Measurements from ENCODE around the gene DPP7.
A peak's percentile ranks its signal among the peaks of the same experiment; 100 is the strongest.

The DPP7 gene

GRCh38 chr9:137147091-137147792, 32.7 kb upstream of the DPP7 start:
- TF ChIP-seq SIN3A (IDR thresholded peaks at IDR 0.05; ENCODE audit: borderline replicate concordance, insufficient read depth, low read length) = no peak
- TF ChIP-seq FOXP2 (optimal IDR thresholded peaks at IDR 0.05; ENCODE audit: borderline replicate concordance, extremely low read depth, extremely low read length, insufficient read depth) = no peak
- TF ChIP-seq POLR2AphosphoS5 (IDR thresholded peaks at IDR 0.05; ENCODE audit: low read depth, low read length) = no peak
- TF ChIP-seq REST (IDR thresholded peaks at IDR 0.05; ENCODE audit: insufficient read depth in 1 of 2, low read depth in 2 of 2, low read length in 2 of 2) = no peak

- TF ChIP-seq TAF1 (IDR thresholded peaks at IDR 0.05; ENCODE audit: borderline replicate concordance, insufficient read depth, low read length) = no peak
- TF ChIP-seq SIN3A (IDR thresholded peaks at IDR 0.05; ENCODE audit: borderline replicate concordance, insufficient read depth, low read length) = no peak
- TF ChIP-seq REST (IDR thresholded peaks at IDR 0.05; ENCODE audit: insufficient read depth in 1 of 2, low read depth in 2 of 2, low read length in 2 of 2) = peak; percentile 53 to 85; a peak in 3 of 4 replicates
- no peak for TF ChIP-seq FOXP2 (optimal IDR thresholded peaks at IDR 0.05; ENCODE audit: borderline replicate concordance, extremely low read depth, extremely low read length, insufficient read depth)
- no peak for TF ChIP-seq POLR2AphosphoS5 (IDR thresholded peaks at IDR 0.05; ENCODE audit: low read depth, low read length)
These were observed 32.0 kb upstream of the DPP7 start for GRCh38 chr9:137146527-137146918.

GRCh38 chr9:137145731-137146526, 31.4 kb upstream of the DPP7 start:
- TF ChIP-seq FOXP2 (optimal IDR thresholded peaks at IDR 0.05; ENCODE audit: borderline replicate concordance, extremely low read depth, extremely low read length, insufficient read depth) (no peak), REST (IDR thresholded peaks at IDR 0.05; ENCODE audit: insufficient read depth in 1 of 2, low read depth in 2 of 2, low read length in 2 of 2) (peak in 1 of 2 experiments; percentile 70), TAF1 (IDR thresholded peaks at IDR 0.05; ENCODE audit: borderline replicate concordance, insufficient read depth, low read length) (no peak), SIN3A (IDR thresholded peaks at IDR 0.05; ENCODE audit: borderline replicate concordance, insufficient read depth, low read length) (no peak), POLR2AphosphoS5 (IDR thresholded peaks at IDR 0.05; ENCODE audit: low read depth, low read length) (no peak)

GRCh38 chr9:137143459-137143858, 28.9 kb upstream of the DPP7 start:
- TF ChIP-seq FOXP2 (optimal IDR thresholded peaks at IDR 0.05; ENCODE audit: borderline replicate concordance, extremely low read depth, extremely low read length, insufficient read depth) (no peak), REST (IDR thresholded peaks at IDR 0.05; ENCODE audit: insufficient read depth in 1 of 2, low read depth in 2 of 2, low read length in 2 of 2) (no peak), POLR2AphosphoS5 (IDR thresholded peaks at IDR 0.05; ENCODE audit: low read depth, low read length) (no peak), TAF1 (IDR thresholded peaks at IDR 0.05; ENCODE audit: borderline replicate concordance, insufficient read depth, low read length) (no peak), SIN3A (IDR thresholded peaks at IDR 0.05; ENCODE audit: borderline replicate concordance, insufficient read depth, low read length) (no peak)

Measured in PFSK-1 (cell line).